LNCaP clone FGC (cell line): ENCODE results near the gene TSPAN17.
"Not testable (repeated sequence)": the region's sequence is repeated elsewhere in the genome, so short reads cannot be mapped to it uniquely, and the experiment has no call there.

Experiments used
- DNase-seq: peaks from one replicate; pipeline ENCODE4 v3.0.0-alpha.2; 2011; ENCODE audit warnings: low read depth
- H3K4me3 ChIP-seq: 2 replicates; pipeline ENCODE4 v1.5.1; 2011; ENCODE audit warnings: mild to moderate bottlenecking, low read depth, low read length, control low read depth
- TF ChIP-seq, protein P1 (sequence below): IDR thresholded peaks from 2 replicates; pipeline ENCODE4 v1.5.1; 2012; ENCODE audit warnings: mild to moderate bottlenecking; ENCODE audit not compliant: control insufficient read depth, insufficient read depth; ENCODE audit errors: extremely low read depth

The TSPAN17 gene, protein sequence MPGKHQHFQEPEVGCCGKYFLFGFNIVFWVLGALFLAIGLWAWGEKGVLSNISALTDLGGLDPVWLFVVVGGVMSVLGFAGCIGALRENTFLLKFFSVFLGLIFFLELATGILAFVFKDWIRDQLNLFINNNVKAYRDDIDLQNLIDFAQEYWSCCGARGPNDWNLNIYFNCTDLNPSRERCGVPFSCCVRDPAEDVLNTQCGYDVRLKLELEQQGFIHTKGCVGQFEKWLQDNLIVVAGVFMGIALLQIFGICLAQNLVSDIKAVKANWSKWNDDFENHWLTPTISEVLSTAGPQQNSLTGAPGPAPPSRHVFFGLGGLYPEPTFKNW

DNA sequence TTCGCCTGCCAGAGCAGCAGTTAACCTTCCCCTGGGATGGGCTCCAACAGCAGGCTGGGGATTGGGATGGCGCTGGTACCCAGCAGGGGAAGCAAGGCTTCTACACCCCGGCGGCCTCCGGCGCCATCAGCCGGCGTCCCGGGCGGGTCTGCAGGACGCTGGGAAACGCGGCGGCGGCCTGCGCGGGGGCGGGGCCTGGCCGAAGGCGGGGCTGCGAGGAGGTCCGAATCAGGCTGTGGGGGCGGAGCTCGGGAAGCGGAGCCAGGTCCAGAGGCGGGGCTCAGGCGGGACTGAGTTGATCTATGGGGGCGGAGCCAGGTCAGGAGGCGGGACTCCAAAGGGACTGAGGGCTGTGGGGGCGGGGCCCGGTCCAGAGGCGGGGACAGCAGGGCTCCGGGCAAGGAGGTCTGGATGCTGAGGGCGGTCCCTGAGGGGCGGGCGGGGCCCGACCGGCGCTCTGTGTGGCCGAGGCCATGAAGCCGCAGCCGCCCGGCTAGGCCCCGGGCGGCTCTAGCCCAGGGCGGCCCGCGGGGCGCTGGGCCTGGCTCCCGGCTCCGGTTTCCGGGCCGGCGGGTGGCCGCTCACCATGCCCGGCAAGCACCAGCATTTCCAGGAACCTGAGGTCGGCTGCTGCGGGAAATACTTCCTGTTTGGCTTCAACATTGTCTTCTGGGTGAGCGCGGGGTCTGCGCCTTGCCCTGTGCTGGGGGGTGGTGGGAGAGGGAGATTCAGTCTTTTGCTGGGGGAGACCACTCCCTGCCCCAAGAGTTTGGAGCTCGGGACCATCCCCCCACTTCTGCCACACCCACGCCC lies at the start of gene TSPAN17:
Gene TSPAN17 (plus strand): TSS at position 455 of the 813 bp plus-strand sequence. CDS start 132 bp downstream, at position 587.
- TF ChIP-seq, protein P1, sequence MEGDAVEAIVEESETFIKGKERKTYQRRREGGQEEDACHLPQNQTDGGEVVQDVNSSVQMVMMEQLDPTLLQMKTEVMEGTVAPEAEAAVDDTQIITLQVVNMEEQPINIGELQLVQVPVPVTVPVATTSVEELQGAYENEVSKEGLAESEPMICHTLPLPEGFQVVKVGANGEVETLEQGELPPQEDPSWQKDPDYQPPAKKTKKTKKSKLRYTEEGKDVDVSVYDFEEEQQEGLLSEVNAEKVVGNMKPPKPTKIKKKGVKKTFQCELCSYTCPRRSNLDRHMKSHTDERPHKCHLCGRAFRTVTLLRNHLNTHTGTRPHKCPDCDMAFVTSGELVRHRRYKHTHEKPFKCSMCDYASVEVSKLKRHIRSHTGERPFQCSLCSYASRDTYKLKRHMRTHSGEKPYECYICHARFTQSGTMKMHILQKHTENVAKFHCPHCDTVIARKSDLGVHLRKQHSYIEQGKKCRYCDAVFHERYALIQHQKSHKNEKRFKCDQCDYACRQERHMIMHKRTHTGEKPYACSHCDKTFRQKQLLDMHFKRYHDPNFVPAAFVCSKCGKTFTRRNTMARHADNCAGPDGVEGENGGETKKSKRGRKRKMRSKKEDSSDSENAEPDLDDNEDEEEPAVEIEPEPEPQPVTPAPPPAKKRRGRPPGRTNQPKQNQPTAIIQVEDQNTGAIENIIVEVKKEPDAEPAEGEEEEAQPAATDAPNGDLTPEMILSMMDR = peak; percentile 47
- DNase-seq = peak; percentile 92

DNA sequence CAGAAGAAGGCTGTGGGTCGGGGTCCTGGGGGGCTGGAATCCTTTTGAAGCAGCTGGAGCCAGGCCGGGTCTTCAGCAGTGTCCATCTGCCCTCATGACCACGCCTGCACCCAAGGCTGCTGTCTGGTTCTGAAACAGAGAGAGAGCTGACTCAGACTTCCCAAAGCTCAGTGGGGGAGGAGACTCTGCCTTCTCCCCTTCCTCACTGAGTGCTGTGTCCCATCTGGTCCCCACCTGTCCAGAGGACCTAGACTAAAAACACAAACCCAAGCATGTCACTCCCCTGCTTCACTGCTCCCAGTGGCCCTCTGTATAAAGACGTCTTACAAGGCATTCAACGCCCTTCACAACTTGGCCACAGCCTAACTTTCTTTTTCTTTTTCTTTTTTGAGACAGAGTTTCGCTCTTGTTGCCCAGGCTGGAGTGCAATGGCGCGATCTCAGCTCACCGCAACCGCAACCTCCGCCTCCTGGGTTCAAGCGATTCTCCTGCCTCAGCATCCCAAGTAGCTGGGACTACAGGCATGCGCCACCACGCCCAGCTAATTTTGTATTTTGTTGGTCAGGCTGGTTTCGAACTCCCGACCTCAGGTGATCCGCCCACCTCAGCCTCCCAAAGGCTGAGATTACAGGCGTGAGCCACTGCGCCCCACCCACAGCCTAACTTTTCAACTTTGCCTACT lies 47.4 kb upstream of the TSPAN17 start:
- not testable (repeated sequence) for DNase-seq, H3K4me3 ChIP-seq

More for the DNA sequence above, at the start of gene TSPAN17:
- peak within 1 kb of the TSS; percentile 81 for H3K4me3 ChIP-seq

DNA sequence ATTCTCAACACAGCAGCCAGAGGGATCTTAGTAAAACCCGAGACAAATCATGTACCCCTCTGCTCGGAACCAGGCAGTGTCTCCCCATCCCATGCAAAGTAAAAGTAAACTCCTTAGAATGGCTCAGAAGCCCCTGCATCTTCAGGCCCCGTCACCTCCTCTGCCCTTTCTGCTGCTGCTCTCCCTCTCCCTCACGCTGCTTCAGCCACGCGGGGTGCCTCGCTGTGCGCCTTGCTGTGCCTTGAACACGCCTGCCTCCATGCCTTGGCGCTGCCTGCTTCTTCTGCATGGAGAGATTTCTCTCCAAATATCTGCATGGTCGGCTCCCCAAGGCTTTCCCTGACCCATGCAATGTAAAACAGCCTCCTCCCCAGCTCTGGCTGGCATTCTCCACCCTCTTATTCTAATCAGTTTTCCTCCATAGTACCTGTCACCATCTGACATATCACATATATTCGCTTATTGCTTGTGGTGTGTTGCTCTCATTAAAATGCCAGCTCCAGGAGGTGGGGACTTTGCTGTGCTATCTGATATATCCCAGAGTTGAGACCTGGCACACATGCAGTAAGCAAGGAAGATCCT lies 45.3 kb upstream of the TSPAN17 start:
- DNase-seq = no peak
- TF ChIP-seq, protein P1 = no peak
- H3K4me3 ChIP-seq = no peak overlapping the region

DNA sequence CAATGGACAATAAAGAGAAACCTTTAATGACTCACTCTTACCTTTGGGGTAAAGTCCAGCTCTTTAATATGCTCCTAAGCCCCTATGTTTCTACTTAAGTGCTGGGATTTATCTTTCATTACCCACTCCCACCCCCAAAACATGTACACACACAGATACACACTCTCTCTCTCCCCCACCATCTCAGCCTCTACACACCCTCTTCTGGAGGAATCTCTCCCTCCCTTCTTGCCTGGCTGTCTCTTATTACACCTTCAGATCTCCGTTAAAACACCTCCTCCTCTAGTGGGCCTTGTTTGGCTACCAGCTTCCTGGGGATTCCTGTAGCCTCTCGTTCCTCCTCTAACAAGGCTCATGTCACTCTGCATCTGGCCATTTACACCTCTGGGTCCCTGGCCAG lies 44.2 kb upstream of the TSPAN17 start:
- no peak for DNase-seq
- H3K4me3 ChIP-seq = no peak overlapping the region
- TF ChIP-seq, protein P1 = no peak

DNA sequence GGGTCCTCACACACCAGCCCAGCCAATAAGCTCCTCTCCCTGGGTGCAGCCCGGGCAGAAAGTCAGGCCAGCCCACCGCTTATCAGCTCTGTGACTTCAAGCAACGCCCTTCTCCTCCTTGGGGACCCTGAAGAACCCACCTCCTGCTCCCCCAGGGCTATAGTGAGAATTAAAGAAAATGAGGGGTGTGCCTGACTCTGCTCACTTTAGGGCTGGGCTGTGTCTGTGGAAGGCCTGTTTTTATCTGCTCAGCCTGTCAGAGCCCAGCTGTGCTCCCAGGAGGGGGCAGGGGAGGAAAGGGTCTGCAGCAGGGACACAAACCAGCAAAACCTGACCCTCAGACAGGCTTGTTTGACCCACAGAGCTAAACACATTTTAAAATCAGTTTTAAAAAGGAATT lies 41.3 kb upstream of the TSPAN17 start:
- no peak for DNase-seq
- TF ChIP-seq, protein P1 = no peak
- H3K4me3 ChIP-seq = no peak overlapping the region

DNA sequence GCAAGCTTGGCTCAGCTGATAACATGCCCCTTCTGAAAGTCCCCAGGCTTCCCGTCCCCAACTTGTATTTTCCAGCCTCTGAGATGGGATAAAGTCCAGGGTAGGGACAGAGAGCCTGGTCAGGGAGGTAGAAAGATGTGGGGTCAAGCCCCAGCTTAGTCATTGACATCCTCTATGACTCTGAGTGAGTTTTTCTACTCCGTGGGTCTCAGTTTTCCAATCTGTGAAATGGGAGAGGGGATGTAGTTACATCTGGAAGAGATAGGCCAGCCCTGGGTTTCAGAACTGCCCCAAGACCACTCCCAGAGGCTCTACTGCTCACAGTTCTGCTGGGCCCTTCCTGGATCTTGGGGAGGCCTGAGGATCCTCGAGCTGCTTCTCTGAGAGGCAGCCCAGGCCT lies 40.4 kb upstream of the TSPAN17 start:
- TF ChIP-seq, protein P1 = no peak
- H3K4me3 ChIP-seq = no peak overlapping the region
- DNase-seq = no peak
